ENCODE measurements around the gene DNAH10. TPM values are rescaled to one million over a fixed set of nuclear protein-coding genes. Genes with fewer than 3 reads are reported as not detected.

Gene DNAH10
- total RNA-seq, 1 experiment from 2014 or later: 0.09 TPM

DNA sequence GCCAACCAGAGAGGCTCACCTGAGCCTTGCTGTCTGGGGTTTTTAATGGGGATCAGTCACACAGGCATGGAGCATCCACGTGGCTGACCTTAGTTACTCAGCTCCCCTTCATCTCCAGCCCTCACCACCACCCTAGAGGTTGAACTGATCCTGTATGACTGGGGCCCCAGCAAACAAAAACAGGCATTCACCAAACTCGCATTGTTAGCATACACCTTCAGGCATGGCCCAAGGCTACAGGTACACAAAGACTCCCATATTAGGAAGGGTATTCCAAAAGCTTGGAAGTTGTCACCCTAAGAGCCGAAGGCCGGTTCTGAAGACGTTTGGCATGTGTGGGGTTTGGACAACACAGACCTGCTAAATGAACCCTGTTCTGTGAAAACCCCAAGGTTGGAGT is 10.0 kb downstream of the DNAH10 start:
- Mint-ChIP-seq H3K4me1 (no peaks in the 10 kb centered on the region), H3K27ac (no peak overlapping the region), H3K9me3 (peaks cover 5% of the 10 kb centered on the region; the same call in 1 of the 2 replicates), H3K4me3 (no peak overlapping the region), H3K27me3 (ENCODE audit: low read depth) (peaks cover 30% of the 10 kb centered on the region), H3K36me3 (no peaks in the 10 kb centered on the region)
- DNase-seq (ENCODE audit: low spot score) (no peak), ATAC-seq (no peak)
- POLR2A ChIA-PET: no interaction called here
- CTCF ChIA-PET: interaction anchor here (1.1 to 1.3 kb wide), 2 partner anchors 10 to 212 kb away, joined by 4 read pairs; partner anchors contain the start of gene DNAH10
- TF ChIP-seq NFYB (CRISPR knock-in tag; conservative IDR thresholded peaks at IDR 0.05; ENCODE audit: low read depth): no peak
- TF ChIP-seq, protein P1, sequence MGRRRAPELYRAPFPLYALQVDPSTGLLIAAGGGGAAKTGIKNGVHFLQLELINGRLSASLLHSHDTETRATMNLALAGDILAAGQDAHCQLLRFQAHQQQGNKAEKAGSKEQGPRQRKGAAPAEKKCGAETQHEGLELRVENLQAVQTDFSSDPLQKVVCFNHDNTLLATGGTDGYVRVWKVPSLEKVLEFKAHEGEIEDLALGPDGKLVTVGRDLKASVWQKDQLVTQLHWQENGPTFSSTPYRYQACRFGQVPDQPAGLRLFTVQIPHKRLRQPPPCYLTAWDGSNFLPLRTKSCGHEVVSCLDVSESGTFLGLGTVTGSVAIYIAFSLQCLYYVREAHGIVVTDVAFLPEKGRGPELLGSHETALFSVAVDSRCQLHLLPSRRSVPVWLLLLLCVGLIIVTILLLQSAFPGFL (CRISPR knock-in tag; IDR thresholded peaks at IDR 0.05; ENCODE audit: borderline replicate concordance): no peak
- TF ChIP-seq, protein P2, sequence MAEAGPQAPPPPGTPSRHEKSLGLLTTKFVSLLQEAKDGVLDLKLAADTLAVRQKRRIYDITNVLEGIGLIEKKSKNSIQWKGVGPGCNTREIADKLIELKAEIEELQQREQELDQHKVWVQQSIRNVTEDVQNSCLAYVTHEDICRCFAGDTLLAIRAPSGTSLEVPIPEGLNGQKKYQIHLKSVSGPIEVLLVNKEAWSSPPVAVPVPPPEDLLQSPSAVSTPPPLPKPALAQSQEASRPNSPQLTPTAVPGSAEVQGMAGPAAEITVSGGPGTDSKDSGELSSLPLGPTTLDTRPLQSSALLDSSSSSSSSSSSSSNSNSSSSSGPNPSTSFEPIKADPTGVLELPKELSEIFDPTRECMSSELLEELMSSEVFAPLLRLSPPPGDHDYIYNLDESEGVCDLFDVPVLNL (CRISPR knock-in tag; IDR thresholded peaks at IDR 0.05; ENCODE audit: borderline replicate concordance, low read depth): no peak
- no peak for TF ChIP-seq HMGA2 (CRISPR knock-in tag; IDR thresholded peaks at IDR 0.05)
- TF ChIP-seq CREB1 (CRISPR knock-in tag; IDR thresholded peaks at IDR 0.05): no peak
- no peak for TF ChIP-seq ELF4 (CRISPR knock-in tag; IDR thresholded peaks at IDR 0.05; ENCODE audit: low read depth)
- TF ChIP-seq, protein P3, sequence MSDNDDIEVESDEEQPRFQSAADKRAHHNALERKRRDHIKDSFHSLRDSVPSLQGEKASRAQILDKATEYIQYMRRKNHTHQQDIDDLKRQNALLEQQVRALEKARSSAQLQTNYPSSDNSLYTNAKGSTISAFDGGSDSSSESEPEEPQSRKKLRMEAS (CRISPR knock-in tag; IDR thresholded peaks at IDR 0.05): no peak
- TF ChIP-seq ZNF232 (CRISPR knock-in tag; IDR thresholded peaks at IDR 0.05): no peak
- TF ChIP-seq ATF1 (CRISPR knock-in tag; IDR thresholded peaks at IDR 0.05): no peak

DNA sequence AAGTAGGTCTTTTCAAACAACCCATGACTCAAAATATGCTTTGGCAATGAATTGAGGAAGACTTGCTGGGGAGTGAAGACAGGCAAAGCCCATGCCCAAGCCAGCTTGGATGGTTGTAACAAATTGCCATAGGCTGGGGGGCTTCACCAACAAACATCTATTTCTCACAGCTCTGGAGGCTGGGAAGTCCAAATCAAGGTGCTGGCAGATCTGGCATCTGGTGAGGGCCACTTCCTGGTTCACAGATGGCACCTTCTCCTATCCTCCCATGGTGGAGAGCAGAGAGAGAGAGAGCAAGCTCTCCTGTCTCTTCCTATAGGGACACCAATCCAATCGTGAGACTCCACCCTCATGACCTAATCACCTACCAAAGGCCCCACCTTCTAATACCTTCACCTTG is 11.3 kb downstream of the DNAH10 start:
- no peak for TF ChIP-seq ZNF671 (CRISPR knock-in tag; IDR thresholded peaks at IDR 0.05)
- TF ChIP-seq SOX15 (CRISPR knock-in tag; IDR thresholded peaks at IDR 0.05): no peak
- no peak for TF ChIP-seq EMX1 (CRISPR knock-in tag; IDR thresholded peaks at IDR 0.05)
- TF ChIP-seq FOXJ3 (CRISPR knock-in tag; IDR thresholded peaks at IDR 0.05; ENCODE audit: borderline replicate concordance): no peak
- TF ChIP-seq NR3C1 (CRISPR knock-in tag; conservative IDR thresholded peaks at IDR 0.05; ENCODE audit: low read depth): no peak
- TF ChIP-seq CREB1 (CRISPR knock-in tag; IDR thresholded peaks at IDR 0.05): no peak
- TF ChIP-seq, protein P4, sequence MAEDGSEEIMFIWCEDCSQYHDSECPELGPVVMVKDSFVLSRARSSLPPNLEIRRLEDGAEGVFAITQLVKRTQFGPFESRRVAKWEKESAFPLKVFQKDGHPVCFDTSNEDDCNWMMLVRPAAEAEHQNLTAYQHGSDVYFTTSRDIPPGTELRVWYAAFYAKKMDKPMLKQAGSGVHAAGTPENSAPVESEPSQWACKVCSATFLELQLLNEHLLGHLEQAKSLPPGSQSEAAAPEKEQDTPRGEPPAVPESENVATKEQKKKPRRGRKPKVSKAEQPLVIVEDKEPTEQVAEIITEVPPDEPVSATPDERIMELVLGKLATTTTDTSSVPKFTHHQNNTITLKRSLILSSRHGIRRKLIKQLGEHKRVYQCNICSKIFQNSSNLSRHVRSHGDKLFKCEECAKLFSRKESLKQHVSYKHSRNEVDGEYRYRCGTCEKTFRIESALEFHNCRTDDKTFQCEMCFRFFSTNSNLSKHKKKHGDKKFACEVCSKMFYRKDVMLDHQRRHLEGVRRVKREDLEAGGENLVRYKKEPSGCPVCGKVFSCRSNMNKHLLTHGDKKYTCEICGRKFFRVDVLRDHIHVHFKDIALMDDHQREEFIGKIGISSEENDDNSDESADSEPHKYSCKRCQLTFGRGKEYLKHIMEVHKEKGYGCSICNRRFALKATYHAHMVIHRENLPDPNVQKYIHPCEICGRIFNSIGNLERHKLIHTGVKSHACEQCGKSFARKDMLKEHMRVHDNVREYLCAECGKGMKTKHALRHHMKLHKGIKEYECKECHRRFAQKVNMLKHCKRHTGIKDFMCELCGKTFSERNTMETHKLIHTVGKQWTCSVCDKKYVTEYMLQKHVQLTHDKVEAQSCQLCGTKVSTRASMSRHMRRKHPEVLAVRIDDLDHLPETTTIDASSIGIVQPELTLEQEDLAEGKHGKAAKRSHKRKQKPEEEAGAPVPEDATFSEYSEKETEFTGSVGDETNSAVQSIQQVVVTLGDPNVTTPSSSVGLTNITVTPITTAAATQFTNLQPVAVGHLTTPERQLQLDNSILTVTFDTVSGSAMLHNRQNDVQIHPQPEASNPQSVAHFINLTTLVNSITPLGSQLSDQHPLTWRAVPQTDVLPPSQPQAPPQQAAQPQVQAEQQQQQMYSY (CRISPR knock-in tag; IDR thresholded peaks at IDR 0.05): no peak
- TF ChIP-seq, protein P5, sequence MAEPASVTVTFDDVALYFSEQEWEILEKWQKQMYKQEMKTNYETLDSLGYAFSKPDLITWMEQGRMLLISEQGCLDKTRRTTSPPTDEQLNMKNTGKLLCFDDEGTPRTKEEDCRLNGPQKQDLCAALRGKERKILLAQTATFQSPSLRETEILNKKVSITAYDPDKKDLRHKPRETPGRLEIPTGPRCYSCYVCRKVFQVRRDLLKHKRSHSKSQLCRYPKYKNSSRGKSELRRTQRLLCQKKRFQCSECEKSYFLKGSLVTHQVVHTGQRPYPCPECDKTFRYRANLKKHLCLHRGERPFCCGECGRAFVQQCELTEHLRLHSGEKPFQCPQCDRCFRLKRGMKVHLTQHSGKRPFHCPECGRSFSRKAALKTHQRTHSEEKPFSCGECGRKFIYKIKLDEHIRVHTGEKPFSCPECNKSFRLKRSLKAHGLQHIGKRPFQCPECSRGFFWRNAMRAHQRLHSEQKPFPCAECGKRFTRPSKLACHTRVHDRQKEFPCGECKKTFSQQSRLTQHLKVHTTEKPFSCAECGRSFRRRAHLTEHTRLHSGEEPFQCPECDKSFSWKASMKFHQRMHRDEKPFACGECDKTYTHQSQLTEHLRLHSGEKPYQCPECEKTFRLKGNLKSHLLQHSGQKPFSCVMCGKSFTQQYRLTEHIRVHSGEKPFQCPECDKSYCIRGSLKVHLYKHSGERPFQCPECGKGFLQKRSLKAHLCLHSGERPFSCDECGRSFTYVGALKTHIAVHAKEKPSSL (CRISPR knock-in tag; conservative IDR thresholded peaks at IDR 0.05): no peak
- TF ChIP-seq, protein P6, sequence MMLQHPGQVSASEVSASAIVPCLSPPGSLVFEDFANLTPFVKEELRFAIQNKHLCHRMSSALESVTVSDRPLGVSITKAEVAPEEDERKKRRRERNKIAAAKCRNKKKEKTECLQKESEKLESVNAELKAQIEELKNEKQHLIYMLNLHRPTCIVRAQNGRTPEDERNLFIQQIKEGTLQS (CRISPR knock-in tag; conservative IDR thresholded peaks at IDR 0.05): no peak
- TF ChIP-seq TEAD4 (CRISPR knock-in tag; IDR thresholded peaks at IDR 0.05): no peak
- no peaks in the 10 kb centered on the region for H3K4me1 Mint-ChIP-seq
- peaks cover 5% of the 10 kb centered on the region; the same call in 1 of the 2 replicates for H3K9me3 Mint-ChIP-seq
- POLR2A ChIA-PET: no interaction called here
- DNase-seq (ENCODE audit: low spot score) (no peak), ATAC-seq (no peak)
- H3K27ac Mint-ChIP-seq: no peak overlapping the region
- no peak overlapping the region for H3K4me3 Mint-ChIP-seq
- CTCF ChIA-PET: interaction anchor here (1.7 kb wide), 1 partner anchor 12 kb away, joined by 5 read pairs; no protein-coding TSS in a partner anchor
- no peaks in the 10 kb centered on the region for H3K36me3 Mint-ChIP-seq
- H3K27me3 Mint-ChIP-seq (ENCODE audit: low read depth): peaks cover 21% of the 10 kb centered on the region
